ENCODE measurements around the gene AXIN1.

GRCh38 chr16:367333-367903 lies 14.9 kb upstream of the AXIN1 start:
- TF ChIP-seq CTCF (IDR thresholded peaks at IDR 0.05), result no peak
- TF ChIP-seq POLR2A (IDR thresholded peaks at IDR 0.05; ENCODE audit: low read length), result no peak
- TF ChIP-seq, protein P1, sequence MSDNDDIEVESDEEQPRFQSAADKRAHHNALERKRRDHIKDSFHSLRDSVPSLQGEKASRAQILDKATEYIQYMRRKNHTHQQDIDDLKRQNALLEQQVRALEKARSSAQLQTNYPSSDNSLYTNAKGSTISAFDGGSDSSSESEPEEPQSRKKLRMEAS (IDR thresholded peaks at IDR 0.05), result no peak
- TF ChIP-seq CEBPB (IDR thresholded peaks at IDR 0.05), result no peak
- no peak for TF ChIP-seq TP53 (CRISPR knock-in tag; IDR thresholded peaks at IDR 0.05)
- TF ChIP-seq EHF (CRISPR knock-in tag; IDR thresholded peaks at IDR 0.05), result no peak
- TF ChIP-seq HOXB5 (CRISPR knock-in tag; IDR thresholded peaks at IDR 0.05), result no peak
- TF ChIP-seq JUNB (IDR thresholded peaks at IDR 0.05), result no peak
- no peak for TF ChIP-seq KDM1A (IDR thresholded peaks at IDR 0.05; ENCODE audit: low read depth)
- no peak for TF ChIP-seq RFX5 (IDR thresholded peaks at IDR 0.05)
- TF ChIP-seq, protein P2, sequence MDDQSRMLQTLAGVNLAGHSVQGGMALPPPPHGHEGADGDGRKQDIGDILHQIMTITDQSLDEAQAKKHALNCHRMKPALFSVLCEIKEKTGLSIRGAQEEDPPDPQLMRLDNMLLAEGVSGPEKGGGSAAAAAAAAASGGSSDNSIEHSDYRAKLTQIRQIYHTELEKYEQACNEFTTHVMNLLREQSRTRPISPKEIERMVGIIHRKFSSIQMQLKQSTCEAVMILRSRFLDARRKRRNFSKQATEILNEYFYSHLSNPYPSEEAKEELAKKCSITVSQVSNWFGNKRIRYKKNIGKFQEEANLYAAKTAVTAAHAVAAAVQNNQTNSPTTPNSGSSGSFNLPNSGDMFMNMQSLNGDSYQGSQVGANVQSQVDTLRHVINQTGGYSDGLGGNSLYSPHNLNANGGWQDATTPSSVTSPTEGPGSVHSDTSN (IDR thresholded peaks at IDR 0.05), result no peak
- TF ChIP-seq MYC (IDR thresholded peaks at IDR 0.05; ENCODE audit: borderline replicate concordance, low read length), result no peak
